GM12892 (cell line): ENCODE results near the gene SDCCAG8.

ENCODE experiments used
- DNase-seq: peaks from one replicate; pipeline ENCODE4 v3.0.0; 2011; ENCODE audit not compliant: insufficient read length
- FAIRE-seq: peaks from 2 replicates; lab custom pipeline; 2011; peaks lifted over from hg19 to GRCh38; lab: Jason Lieb, UNC
- POLR2A ChIP-seq: IDR thresholded peaks from 2 replicates; pipeline ENCODE4 v1.6.1; 2011; ENCODE audit warnings: low read depth, low read length, control low read depth
- POLR2AphosphoS5 ChIP-seq: IDR thresholded peaks from 2 replicates; pipeline ENCODE4 v1.6.1; 2011; ENCODE audit warnings: low read depth, low read length, control low read depth
- TAF1 ChIP-seq: IDR thresholded peaks from 2 replicates; pipeline ENCODE4 v1.6.1; 2011; ENCODE audit warnings: low read depth, mild to moderate bottlenecking, control low read depth, low read length, borderline replicate concordance

Gene SDCCAG8

DNA sequence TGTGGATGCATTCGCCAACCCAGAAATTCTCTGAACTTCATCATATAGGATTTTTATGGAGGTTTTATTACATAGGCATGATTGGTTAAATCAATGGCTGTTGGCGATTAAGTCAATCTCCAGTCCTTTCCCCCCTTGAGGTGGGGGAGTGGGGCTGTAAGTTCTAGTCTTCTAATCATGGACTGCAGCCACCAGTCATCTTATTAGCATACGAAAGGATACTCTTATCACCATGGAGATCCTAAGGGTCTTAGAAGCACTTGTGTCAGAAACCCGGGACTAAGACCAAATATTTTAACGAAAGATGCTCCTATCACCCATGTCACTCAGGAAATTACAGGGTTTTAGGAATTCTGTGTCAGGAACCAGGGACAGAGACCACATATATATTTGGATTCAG, 36.3 kb downstream of the SDCCAG8 start:
- no peak for DNase-seq
- no peak for FAIRE-seq
- no peak for TF ChIP-seq TAF1

GRCh38 chr1:243293941-243294722, 38.3 kb downstream of the SDCCAG8 start:
- TF ChIP-seq POLR2A, result no peak
- TF ChIP-seq TAF1, result no peak
- no peak for TF ChIP-seq POLR2AphosphoS5
- DNase-seq, result no peak

GRCh38 chr1:243294723-243295121, 38.9 kb downstream of the SDCCAG8 start:
- DNase-seq (no peak), FAIRE-seq (no peak)
- TF ChIP-seq TAF1 (no peak), POLR2AphosphoS5 (no peak), POLR2A (no peak)

More at GRCh38 chr1:243293941-243294722, 38.3 kb downstream of the SDCCAG8 start:
- FAIRE-seq, result no peak

GRCh38 chr1:243299069-243299468, 43.2 kb downstream of the SDCCAG8 start:
- no peak for DNase-seq
- TF ChIP-seq POLR2A (no peak), TAF1 (no peak), POLR2AphosphoS5 (no peak)
- no peak for FAIRE-seq

GRCh38 chr1:243301059-243301458, 45.2 kb downstream of the SDCCAG8 start:
- DNase-seq (no peak), FAIRE-seq (no peak)
- TF ChIP-seq TAF1 (no peak), POLR2AphosphoS5 (no peak), POLR2A (no peak)

DNA sequence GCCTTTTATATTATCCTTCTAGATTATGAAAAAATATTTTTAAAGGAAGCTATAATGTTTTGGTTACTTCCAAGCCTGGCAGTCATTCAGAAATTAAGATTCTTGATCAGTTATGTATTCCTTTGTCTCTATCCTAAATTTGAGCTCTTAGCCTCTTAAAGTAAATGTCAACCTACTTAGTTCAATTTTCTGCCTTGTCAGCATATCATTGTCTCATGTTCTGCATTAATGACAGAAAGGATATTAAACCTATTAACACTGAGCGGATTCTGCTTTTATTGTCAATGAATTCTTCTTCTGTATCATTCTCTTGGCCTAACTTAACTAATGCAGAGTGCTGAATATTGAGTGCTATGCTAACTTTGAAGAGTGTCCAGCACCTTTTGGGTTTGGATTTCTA, 56.0 kb downstream of the SDCCAG8 start:
- DNase-seq (no peak), FAIRE-seq (no peak)
- TF ChIP-seq TAF1, result no peak
- TF ChIP-seq POLR2A, result no peak
- no peak for TF ChIP-seq POLR2AphosphoS5

GRCh38 chr1:243312952-243313634, 57.3 kb downstream of the SDCCAG8 start:
- FAIRE-seq (peak; percentile 92), DNase-seq (no peak)
- no peak for TF ChIP-seq POLR2A
- TF ChIP-seq TAF1, result no peak
- no peak for TF ChIP-seq POLR2AphosphoS5

DNA sequence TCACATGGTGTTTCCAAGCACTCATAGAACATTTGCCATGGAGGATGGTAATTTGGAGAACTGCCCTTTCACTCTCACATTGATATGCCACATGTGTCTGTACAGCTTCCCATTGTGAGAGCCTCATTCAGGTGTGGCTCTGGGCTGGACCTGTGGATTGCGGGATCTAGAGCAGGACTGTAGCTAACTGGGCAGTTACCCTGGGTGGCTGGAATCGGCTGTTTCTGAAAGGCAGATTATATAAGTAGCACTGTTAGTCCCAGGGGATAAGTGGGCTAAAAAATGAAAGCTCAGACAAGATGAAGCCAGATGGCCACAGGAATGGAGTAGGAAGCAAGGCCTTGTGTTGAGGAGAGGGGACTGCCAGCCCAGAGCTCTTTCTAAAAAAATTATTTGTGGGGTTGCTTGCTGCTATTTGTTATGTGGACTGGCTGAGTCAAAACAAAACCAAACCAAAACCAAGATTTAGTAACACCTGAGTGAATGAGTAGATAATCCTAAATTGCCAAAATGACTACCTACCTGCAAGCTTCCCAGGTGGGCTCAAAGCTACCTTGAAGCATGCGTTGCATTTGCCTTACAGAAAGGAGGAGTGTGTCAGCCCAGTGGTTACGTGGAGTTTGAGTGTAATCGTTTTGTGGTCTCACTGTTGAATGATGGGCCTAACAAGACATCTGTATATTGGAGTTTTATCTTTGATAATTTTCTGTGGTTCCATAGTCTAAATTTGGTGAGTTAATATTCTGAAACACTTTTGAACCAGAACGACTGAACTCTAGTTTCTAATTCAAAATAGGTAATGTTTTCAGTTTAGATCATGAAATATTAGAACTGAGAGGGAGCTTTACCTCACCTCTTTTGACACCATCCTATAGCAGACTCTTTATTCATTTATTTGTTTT, 58.0 kb downstream of the SDCCAG8 start:
- TF ChIP-seq TAF1, result no peak
- TF ChIP-seq POLR2A, result no peak
- TF ChIP-seq POLR2AphosphoS5, result no peak
- FAIRE-seq (peak; percentile 78), DNase-seq (peak; percentile 8)

- DNase-seq, result no peak
- no peak for FAIRE-seq
- no peak for TF ChIP-seq POLR2AphosphoS5
- no peak for TF ChIP-seq TAF1
- TF ChIP-seq POLR2A, result no peak
Observed at GRCh38 chr1:243315455-243315854, 59.6 kb downstream of the SDCCAG8 start.

DNA sequence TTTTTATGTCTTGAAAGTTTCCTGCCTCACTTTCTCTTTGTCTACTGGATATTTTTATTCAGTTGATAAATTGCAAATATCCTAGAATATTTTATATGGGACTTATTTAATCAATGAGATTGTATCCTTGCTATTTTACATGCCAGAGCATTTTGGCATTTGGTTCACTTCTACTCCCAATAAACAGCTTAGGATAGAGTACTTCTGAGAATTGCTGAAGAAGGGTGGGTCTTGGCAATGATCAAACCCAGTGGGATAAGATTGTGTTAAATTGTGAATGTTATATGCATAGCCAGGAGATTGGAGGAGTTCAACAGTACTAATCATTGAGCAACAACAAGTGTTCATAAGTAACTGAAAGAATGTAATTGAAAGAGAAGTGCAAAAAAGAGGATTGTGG, 60.1 kb downstream of the SDCCAG8 start:
- FAIRE-seq (no peak), DNase-seq (no peak)
- TF ChIP-seq POLR2A (no peak), TAF1 (no peak), POLR2AphosphoS5 (no peak)

- TF ChIP-seq POLR2AphosphoS5, result no peak
- no peak for TF ChIP-seq POLR2A
- TF ChIP-seq TAF1, result no peak
- no peak for DNase-seq
- FAIRE-seq, result no peak
Observed at GRCh38 chr1:243316366-243316989, 60.6 kb downstream of the SDCCAG8 start.
